Stimulated activated CD4-positive, alpha-beta T cell treated with anti-CD3 and anti-CD28 coated beads, Interleukin-4, amount 100 ng/mL, for 1 hour (primary cell): ENCODE measurements around the gene SRRM4.
"Not testable (repeated sequence)": the region's sequence is repeated elsewhere in the genome, so short reads cannot be mapped to it uniquely, and the experiment has no call there.

Experiments
- DNase-seq: peaks from one replicate; pipeline ENCODE4 v3.0.0-alpha.2; 2020

The SRRM4 gene

GRCh38 chr12:118981285-118982211, at the start of gene SRRM4:
SRRM4 (plus strand) TSS chr12:118981541; CDS start chr12:118981883, 342 bp downstream.
- DNase-seq, result no peak

DNA sequence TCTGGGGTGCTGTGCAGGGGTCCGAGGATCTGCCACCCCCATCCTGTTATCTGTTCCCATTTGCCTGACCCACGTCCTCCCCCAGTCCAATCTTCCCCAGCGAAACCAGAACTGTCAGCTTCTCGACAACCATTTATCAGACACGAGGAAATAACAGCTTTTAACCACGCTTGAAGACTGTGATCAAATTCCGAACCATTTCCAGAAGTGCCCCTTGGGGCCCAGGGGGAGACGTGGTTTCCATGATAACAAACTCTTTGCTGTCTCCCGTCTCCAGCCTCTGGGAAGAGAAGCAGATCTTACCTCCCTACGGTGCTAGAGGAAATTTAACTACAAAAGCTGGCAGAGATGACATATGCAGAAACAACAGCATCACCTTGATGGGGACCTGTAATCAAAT, 35.1 kb upstream of the SRRM4 start:
- DNase-seq, result no peak

GRCh38 chr12:118958520-118958919, 22.8 kb upstream of the SRRM4 start:
- DNase-seq, result no peak

DNA sequence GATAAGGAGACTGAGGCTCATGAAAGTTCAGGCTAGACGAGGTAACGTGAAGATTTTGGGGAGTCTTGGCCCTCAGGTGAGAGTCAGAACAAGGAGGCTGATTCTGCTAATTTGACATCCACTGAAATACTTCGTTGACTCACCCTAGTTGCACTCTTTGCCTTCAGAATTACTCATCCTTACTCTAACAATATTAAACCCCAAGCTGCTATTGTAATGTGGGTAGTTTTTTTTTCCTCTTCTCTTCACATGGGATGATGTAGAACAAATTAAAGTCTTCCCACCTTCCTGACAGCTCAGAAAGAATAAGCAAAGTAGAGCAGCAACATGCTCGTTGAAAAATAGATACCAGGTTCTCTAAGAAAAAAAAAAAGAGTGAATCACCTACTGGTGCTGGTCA, 22.0 kb upstream of the SRRM4 start:
- DNase-seq, result no peak

DNA sequence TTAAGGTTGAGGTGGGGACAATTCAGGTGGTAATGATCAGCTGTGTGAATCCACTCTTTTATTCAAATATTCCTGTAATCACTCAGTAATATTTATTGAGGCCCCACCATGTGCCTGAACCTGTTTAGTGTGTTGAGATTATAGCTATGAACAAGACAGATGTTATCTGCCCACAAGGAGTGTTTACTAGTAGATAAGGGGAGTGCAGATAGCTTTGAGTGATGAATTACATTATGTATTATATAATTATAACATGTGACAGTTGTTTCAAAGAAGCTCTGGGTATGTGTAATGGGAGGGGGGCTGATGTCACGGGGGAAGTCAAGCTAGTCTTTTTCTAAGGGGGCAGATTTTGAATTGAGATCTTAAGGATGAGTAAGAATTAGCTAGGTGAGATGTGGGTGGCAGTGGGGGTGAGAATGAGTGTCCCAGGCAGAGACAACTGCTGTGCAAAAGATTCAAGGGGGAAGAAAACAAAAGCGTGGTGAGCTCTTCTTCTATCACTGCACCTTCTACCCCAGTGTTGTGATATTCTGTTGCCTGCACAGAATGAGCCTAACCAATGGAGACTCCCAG, 21.3 kb upstream of the SRRM4 start:
- no peak for DNase-seq

GRCh38 chr12:118960865-118961264, 20.5 kb upstream of the SRRM4 start:
- no peak for DNase-seq

DNA sequence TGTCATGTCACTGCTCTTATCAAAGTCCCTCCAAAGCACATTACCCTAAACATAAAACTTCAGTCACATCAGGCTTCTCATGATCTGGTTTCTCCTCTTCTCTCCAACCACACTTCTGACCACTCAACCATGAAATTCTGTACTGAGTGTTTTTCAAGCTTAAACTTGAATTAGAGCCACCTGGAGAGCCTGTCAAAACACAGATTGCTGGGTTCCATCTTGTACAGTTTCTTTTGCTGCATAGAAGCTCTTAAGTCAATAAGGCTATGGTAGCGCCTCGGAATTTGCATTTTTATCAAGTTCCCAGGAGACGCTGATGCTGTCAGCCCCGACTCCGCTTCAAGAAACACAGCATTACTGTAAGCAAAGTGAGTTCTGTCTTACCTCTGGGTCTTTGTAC, 16.4 kb upstream of the SRRM4 start:
- DNase-seq, result no peak

GRCh38 chr12:118970856-118971255, 10.5 kb upstream of the SRRM4 start:
- no peak for DNase-seq

GRCh38 chr12:118972982-118973381, 8.4 kb upstream of the SRRM4 start:
- no peak for DNase-seq

DNA sequence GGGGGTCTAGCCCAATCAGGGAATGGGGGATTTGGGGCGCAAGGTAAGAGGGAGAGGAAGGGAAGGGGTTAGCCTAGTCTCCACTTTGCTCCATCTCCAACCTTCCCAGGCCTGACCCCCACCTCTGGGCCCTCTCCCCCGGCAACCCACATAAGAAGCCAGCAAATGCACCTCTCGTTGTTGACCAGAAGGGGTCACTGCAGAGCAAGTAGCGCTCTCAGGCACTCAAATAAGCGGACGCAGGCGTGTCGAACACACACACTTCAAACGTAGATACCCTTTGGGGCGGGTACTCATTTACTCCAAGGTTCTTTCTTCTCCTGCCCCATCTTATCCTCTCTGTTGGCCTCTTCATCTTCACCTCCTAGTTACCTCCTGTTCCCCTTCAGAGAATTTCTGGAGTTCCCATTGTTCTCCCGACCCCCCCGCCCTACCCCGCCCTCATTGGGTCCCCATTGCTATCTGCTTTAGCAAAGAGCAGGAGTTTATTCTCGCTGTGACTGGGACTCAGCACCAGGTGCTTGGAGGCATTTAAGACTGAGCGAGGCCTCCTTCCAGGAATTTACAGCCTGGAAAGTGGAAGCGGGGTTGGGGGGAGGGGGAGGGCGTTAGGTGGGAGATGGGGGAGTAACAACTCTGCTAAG, 1.5 kb upstream of the SRRM4 start:
- no peak for DNase-seq

- DNase-seq, result no peak
Observed at GRCh38 chr12:118980407-118981014, 830 bp upstream of the SRRM4 start.

DNA sequence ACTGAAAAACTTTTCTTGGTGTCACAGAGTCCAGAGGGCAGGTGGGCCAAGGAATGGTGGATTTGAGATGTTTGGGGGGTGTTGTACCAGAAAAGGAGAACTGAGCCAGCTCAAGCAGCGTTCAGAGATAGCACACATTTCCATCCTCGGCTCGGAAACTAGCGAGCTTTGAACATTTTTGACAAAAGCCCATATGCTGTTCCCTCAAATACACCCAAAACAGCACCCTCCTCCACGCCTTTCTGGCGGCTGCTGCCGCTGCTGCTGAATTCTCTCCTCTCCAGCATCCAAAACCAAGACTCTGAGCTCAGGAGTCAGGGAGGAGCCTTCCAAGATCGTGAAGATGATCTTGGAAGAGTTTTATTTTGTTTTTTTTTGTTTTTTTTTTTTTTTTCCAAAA, 961 bp downstream of the SRRM4 start:
- no peak for DNase-seq

DNA sequence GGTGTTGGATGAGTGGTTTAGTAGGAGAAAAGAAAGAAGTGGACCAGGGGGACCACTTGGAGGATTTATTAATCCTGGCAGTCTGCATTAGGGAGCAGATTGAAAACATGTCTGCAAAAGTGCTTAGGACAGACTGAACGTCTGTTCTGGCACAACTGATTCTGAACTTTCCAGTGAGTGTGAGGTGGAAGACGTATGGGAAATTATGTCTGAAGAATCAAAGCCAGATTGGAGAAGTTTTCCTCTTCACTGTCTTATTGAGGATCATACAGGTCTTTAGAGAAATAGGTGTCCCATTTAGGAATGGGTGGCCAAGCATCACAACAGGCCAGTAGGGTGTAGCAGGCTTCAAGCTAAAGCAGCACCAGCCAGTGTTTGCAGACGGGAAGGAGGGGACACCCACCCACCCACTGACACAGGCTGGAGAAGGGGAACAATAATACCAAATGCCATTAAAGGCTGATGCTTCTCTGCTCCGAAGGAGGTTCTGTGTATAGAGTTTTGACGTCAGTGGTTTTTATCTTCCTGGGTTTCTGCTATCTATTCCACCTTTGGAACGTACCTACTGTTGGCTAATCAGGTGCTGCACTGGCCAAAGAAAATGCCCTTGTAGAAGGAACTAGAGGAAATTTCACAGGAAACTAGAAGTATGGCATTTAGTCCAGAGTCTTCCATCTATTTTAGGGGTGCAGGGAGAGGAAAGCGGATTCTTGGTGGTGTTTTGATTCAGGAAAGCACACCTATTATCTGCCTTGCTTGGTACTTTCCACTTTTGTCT, 1.8 kb downstream of the SRRM4 start:
- DNase-seq, result no peak

DNA sequence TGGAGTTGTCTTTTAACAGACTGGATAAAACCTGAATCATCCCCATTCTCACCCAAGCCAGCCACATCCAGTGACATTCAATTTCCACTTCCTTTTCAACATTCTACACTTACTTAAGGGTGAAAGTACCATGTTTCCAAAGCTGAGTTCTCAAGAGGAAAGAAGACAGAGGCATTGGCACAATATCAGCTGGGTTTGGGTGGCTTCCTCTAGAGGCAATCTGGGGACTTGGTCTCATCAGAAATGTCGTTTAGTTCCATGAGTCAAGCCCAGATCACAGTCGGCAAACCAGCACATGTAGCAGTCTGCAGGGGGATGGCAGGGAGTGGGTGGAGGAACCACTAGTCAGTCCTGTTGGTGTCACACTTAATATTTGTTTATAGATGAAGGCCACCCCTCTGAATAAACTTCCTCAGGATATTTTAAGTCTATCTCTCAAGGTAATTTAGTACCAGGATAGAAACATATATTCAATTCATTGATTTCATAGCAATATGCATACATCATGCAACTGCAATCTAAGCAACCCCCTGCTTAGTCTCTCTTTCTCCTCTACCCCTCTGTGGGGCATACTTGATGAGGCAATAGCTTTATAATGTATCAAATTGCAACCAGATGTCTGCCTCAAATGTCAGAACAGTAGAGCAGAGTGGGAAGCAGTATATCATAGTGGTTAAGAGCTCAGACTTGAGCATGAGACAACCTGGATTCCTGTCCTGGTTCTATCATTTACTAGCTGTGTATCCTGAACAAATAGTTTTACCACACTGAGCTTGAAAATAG, 3.0 kb downstream of the SRRM4 start:
- no peak for DNase-seq

- no peak for DNase-seq
Observed at GRCh38 chr12:118986050-118986449, 4.7 kb downstream of the SRRM4 start.

DNA sequence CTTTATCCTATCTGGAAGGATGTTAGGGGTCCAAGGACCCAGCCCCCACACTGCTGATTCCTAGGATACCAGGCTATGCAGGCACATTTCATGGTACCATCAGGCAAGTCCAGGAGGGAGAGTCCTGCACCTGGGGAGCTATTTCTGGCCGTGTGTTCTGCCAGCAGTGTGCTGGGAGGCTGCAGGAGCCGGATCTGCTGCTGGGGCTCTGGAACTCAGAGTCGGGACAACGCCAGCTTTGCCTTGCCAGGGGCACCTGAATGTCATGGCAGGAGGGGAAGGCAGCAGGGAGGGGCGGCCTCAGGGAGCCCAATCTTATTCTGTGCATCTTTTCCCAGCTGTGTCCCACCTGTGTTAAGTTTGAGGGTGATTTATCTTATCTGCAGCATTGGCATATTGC, 17.8 kb downstream of the SRRM4 start:
- no peak for DNase-seq

DNA sequence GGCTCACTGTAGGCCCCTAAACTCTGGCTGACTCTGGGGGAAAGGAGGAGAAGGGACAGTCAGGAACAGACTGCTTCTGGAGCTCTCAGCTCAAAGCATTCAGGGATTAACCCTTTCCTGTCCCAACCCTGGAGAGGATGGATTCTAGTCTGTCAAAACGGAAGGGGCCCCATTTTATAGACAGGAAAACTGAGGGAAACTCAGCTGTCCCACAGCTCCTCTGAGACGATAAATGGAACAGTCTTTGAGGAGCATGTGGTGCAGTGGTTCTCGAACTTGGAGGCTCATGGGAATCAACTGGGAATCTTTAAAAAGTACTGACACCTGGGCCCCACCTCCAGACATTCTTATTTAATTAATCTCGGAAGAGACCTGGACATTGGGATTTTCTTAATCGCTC, 23.7 kb downstream of the SRRM4 start:
- no peak for DNase-seq

GRCh38 chr12:119005913-119006312, 24.6 kb downstream of the SRRM4 start:
- DNase-seq, result no peak

DNA sequence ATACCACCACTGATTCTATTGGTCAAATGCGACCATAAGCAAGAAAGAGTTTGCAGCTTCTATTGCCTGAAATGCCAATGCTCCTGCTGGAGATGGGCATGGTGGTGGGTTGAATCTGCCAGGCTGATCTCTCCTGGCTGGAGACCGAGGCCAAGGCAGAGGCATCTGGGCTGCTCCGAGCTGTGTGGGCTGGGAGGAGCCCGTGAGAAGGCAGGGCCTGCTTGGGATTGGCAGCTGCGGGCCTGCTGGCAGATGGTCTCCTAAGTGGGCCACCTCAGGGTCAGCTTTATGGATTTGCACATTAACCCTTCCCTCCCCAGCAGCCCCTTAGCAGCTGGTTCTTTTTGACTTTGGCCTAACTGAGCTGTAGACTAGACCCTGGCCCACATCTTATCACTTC, 25.4 kb downstream of the SRRM4 start:
- no peak for DNase-seq

GRCh38 chr12:119008273-119008672, 26.9 kb downstream of the SRRM4 start:
- DNase-seq, result not testable (repeated sequence)

DNA sequence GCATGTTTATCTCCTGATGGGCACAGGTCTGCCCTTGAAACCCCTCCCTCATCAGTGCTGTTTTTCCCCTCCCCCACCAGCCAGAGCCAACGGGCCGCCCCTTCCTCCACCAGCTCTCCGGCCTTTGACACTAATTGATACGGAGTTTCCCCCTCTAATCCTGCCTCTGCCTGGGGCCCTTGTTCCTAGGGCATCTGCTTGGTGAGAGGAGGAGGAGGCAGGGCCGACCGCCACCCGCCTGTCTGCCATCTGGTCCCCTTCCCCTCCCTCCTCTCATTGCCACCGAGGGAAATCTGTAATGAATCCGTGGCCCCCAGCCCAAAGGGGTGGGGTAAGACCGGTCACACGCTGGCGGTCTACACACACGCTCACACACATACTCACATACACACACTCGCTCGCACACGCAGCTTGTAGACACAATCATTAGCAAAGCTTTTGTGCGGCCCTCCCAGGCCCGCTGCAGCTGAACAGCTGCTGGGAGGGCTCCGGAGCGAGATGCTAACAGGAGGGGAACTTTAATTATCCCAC, 27.4 kb downstream of the SRRM4 start:
- no peak for DNase-seq

GRCh38 chr12:119011231-119011630, 29.9 kb downstream of the SRRM4 start:
- no peak for DNase-seq
